T-helper 17 cell (primary cell): ENCODE results near the gene FAH. TPM values are rescaled to one million over a fixed set of nuclear protein-coding genes. Genes with fewer than 3 reads are reported as not detected.

Source experiments
- ATAC-seq: fragments of 150-1000 bp; cut with Tn5 transposase; 2 replicates; pipeline ENCODE4 v1.10.0; 2021; ENCODE audit warnings: mild to moderate bottlenecking, moderate library complexity
- DNase-seq, 3 donors: peaks; one replicate each; pipeline versions ENCODE4 v3.0.0 to v3.0.0-alpha.2; 2020 to 2021
- H3K9me3 ChIP-seq: one replicate; pipeline ENCODE4 v1.7.0; 2013; ENCODE audit warnings: low read length, mild to moderate bottlenecking; ENCODE audit not compliant: control insufficient read depth, poor library complexity, severe bottlenecking
- H3K27ac Mint-ChIP-seq: one replicate; pipeline ENCODE4 v1.8.0; 2022; ENCODE audit warnings: mild to moderate bottlenecking, moderate library complexity, mixed read lengths
- H3K27me3 Mint-ChIP-seq: one replicate; pipeline ENCODE4 v1.8.0; 2022; ENCODE audit warnings: mixed read lengths
- H3K36me3 Mint-ChIP-seq: one replicate; pipeline ENCODE4 v1.8.0; 2022; ENCODE audit warnings: low read depth, mixed read lengths
- H3K4me1 Mint-ChIP-seq: one replicate; pipeline ENCODE4 v1.8.0; 2022; ENCODE audit warnings: mild to moderate bottlenecking, mixed read lengths
- H3K4me3 Mint-ChIP-seq: one replicate; pipeline ENCODE4 v1.8.0; 2022; ENCODE audit warnings: mild to moderate bottlenecking, moderate library complexity, mixed read lengths
- total RNA-seq, 4 donors: library from RNA in 2 of 4; stranded (reverse) in 2 of 4; gene quantifications; one replicate each; pipeline ENCODE4 v1.2.3 and lab custom pipeline; 2022 to 2026

FAH gene
- total RNA-seq (10 to 100 TPM in 1 of 2 donors, 1 to 10 TPM in 1; 5.2 to 16.3 TPM), total RNA-seq (lab: John Stamatoyannopoulos, UW) (2.4 to 13.9 reads per million in 2 donors)

GRCh38 chr15:80152896-80153876 lies at the start of gene FAH:
FAH (plus strand) TSS chr15:80152999; CDS start chr15:80153055, 56 bp downstream.
- Mint-ChIP-seq H3K27me3 (no peaks in the 10 kb centered on the region), H3K27ac (peak within 1 kb of the TSS; percentile 89), H3K36me3 (no peaks in the 10 kb centered on the region), H3K4me3 (peak within 1 kb of the TSS; percentile 89), H3K4me1 (peaks cover 14% of the 10 kb centered on the region)
- DNase-seq (no peak), ATAC-seq (peak; percentile 60)
- no peaks in the 10 kb centered on the region for H3K9me3 ChIP-seq

- H3K9me3 ChIP-seq = no peaks in the 10 kb centered on the region
- ATAC-seq (no peak), DNase-seq (no peak)
- no peak overlapping the region for H3K4me3 Mint-ChIP-seq
- no peak overlapping the region for H3K27ac Mint-ChIP-seq
- H3K27me3 Mint-ChIP-seq = no peaks in the 10 kb centered on the region
- H3K4me1 Mint-ChIP-seq = peaks cover 46% of the 10 kb centered on the region
- peaks cover 5% of the 10 kb centered on the region for H3K36me3 Mint-ChIP-seq
These were observed 47.6 kb upstream of the FAH start for GRCh38 chr15:80105193-80105592.

GRCh38 chr15:80105595-80105994 lies 47.2 kb upstream of the FAH start:
- H3K4me1 Mint-ChIP-seq = peaks cover 47% of the 10 kb centered on the region
- no peak for DNase-seq
- H3K36me3 Mint-ChIP-seq = peaks cover 6% of the 10 kb centered on the region
- H3K4me3 Mint-ChIP-seq = no peak overlapping the region
- ATAC-seq = no peak
- H3K9me3 ChIP-seq = no peaks in the 10 kb centered on the region
- H3K27ac Mint-ChIP-seq = no peak overlapping the region
- H3K27me3 Mint-ChIP-seq = no peaks in the 10 kb centered on the region

- no peak for ATAC-seq
- H3K9me3 ChIP-seq = no peaks in the 10 kb centered on the region
- Mint-ChIP-seq H3K27ac (no peak overlapping the region), H3K27me3 (no peaks in the 10 kb centered on the region), H3K36me3 (peaks cover 6% of the 10 kb centered on the region), H3K4me3 (no peak overlapping the region), H3K4me1 (peaks cover 44% of the 10 kb centered on the region)
- no peak for DNase-seq
These were observed 46.7 kb upstream of the FAH start for GRCh38 chr15:80106051-80106450.

GRCh38 chr15:80107204-80107603 lies 45.6 kb upstream of the FAH start:
- Mint-ChIP-seq H3K36me3 (peaks cover 6% of the 10 kb centered on the region), H3K4me3 (no peak overlapping the region), H3K4me1 (peaks cover 40% of the 10 kb centered on the region), H3K27ac (no peak overlapping the region), H3K27me3 (no peaks in the 10 kb centered on the region)
- no peaks in the 10 kb centered on the region for H3K9me3 ChIP-seq
- no peak for DNase-seq
- ATAC-seq = no peak

- no peaks in the 10 kb centered on the region for H3K9me3 ChIP-seq
- Mint-ChIP-seq H3K27me3 (no peaks in the 10 kb centered on the region), H3K36me3 (peaks cover 6% of the 10 kb centered on the region), H3K4me3 (no peak overlapping the region), H3K27ac (no peak overlapping the region), H3K4me1 (peaks cover 38% of the 10 kb centered on the region)
- no peak for DNase-seq
- ATAC-seq = no peak
These were observed 45.0 kb upstream of the FAH start for GRCh38 chr15:80107774-80108173.

GRCh38 chr15:80109388-80109787 lies 43.4 kb upstream of the FAH start:
- Mint-ChIP-seq H3K4me1 (peaks cover 43% of the 10 kb centered on the region), H3K27me3 (no peaks in the 10 kb centered on the region), H3K27ac (no peak overlapping the region), H3K4me3 (no peak overlapping the region), H3K36me3 (peaks cover 6% of the 10 kb centered on the region)
- H3K9me3 ChIP-seq = no peaks in the 10 kb centered on the region
- DNase-seq (no peak), ATAC-seq (no peak)

- ATAC-seq (no peak), DNase-seq (no peak)
- Mint-ChIP-seq H3K36me3 (peaks cover 4% of the 10 kb centered on the region), H3K4me1 (peaks cover 36% of the 10 kb centered on the region), H3K27ac (no peak overlapping the region), H3K4me3 (no peak overlapping the region), H3K27me3 (no peaks in the 10 kb centered on the region)
- H3K9me3 ChIP-seq = no peaks in the 10 kb centered on the region
These were observed 41.9 kb upstream of the FAH start for GRCh38 chr15:80110920-80111319.

GRCh38 chr15:80114114-80114513 lies 38.7 kb upstream of the FAH start:
- peak overlapping the region; percentile 34 for H3K27ac Mint-ChIP-seq
- H3K4me1 Mint-ChIP-seq = peaks cover 23% of the 10 kb centered on the region
- ATAC-seq (no peak), DNase-seq (no peak)
- no peaks in the 10 kb centered on the region for H3K9me3 ChIP-seq
- no peak overlapping the region for H3K4me3 Mint-ChIP-seq
- peaks cover 3% of the 10 kb centered on the region for H3K36me3 Mint-ChIP-seq
- no peaks in the 10 kb centered on the region for H3K27me3 Mint-ChIP-seq

GRCh38 chr15:80115021-80115420 lies 37.8 kb upstream of the FAH start:
- H3K9me3 ChIP-seq = no peaks in the 10 kb centered on the region
- Mint-ChIP-seq H3K27ac (no peak overlapping the region), H3K4me1 (peaks cover 14% of the 10 kb centered on the region), H3K27me3 (no peaks in the 10 kb centered on the region), H3K36me3 (peaks cover 2% of the 10 kb centered on the region), H3K4me3 (no peak overlapping the region)
- DNase-seq (no peak), ATAC-seq (no peak)

GRCh38 chr15:80118956-80119355 lies 33.8 kb upstream of the FAH start:
- DNase-seq = no peak
- H3K4me3 Mint-ChIP-seq = no peak overlapping the region
- no peaks in the 10 kb centered on the region for H3K9me3 ChIP-seq
- peaks cover 10% of the 10 kb centered on the region for H3K4me1 Mint-ChIP-seq
- H3K27ac Mint-ChIP-seq = no peak overlapping the region
- ATAC-seq = no peak
- peaks cover 3% of the 10 kb centered on the region for H3K36me3 Mint-ChIP-seq
- no peaks in the 10 kb centered on the region for H3K27me3 Mint-ChIP-seq

GRCh38 chr15:80120636-80121035 lies 32.2 kb upstream of the FAH start:
- Mint-ChIP-seq H3K4me3 (no peak overlapping the region), H3K27ac (no peak overlapping the region), H3K36me3 (peaks cover 3% of the 10 kb centered on the region), H3K4me1 (peaks cover 5% of the 10 kb centered on the region), H3K27me3 (no peaks in the 10 kb centered on the region)
- ATAC-seq (no peak), DNase-seq (no peak)
- no peaks in the 10 kb centered on the region for H3K9me3 ChIP-seq

GRCh38 chr15:80121546-80121945 lies 31.3 kb upstream of the FAH start:
- peaks cover 5% of the 10 kb centered on the region for H3K4me1 Mint-ChIP-seq
- DNase-seq (no peak), ATAC-seq (no peak)
- no peak overlapping the region for H3K4me3 Mint-ChIP-seq
- no peaks in the 10 kb centered on the region for H3K27me3 Mint-ChIP-seq
- H3K36me3 Mint-ChIP-seq = peaks cover 3% of the 10 kb centered on the region
- no peak overlapping the region for H3K27ac Mint-ChIP-seq
- no peaks in the 10 kb centered on the region for H3K9me3 ChIP-seq

- Mint-ChIP-seq H3K4me1 (peaks cover 5% of the 10 kb centered on the region), H3K27ac (no peak overlapping the region), H3K36me3 (peaks cover 3% of the 10 kb centered on the region), H3K27me3 (no peaks in the 10 kb centered on the region), H3K4me3 (no peak overlapping the region)
- DNase-seq (no peak), ATAC-seq (no peak)
- H3K9me3 ChIP-seq = no peaks in the 10 kb centered on the region
These were observed 29.8 kb upstream of the FAH start for GRCh38 chr15:80123034-80123433.
